ENCODE measurements around the gene ZNF710.
A peak's percentile ranks its signal among the peaks of the same experiment; 100 is the strongest.
"Not testable (repeated sequence)": the region's sequence is repeated elsewhere in the genome, so short reads cannot be mapped to it uniquely, and the experiment has no call there.

Gene ZNF710

DNA sequence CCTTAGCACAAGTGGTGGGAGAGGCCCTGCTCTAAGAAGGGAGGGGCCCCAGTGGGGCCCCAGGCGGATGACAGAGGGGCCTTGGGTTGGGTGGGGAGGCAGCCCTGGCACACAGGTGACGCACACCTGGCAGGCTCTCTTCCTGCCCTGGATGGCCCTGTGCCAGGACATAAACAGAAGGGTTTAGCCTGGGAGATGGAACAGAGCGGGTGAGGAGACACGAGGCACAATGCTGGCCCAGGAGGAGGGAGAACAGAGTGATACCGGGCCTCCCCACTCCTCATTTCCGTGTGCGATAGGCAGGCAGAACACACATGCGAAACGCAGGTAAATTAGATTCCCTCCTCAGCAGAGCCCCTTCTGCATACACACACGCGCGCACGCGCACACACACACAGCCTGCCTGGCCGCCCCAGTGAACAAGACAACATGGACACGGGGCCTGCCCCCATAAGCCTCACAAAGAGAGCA, 61.4 kb downstream of the ZNF710 start:
- no peak for DNase-seq

DNA sequence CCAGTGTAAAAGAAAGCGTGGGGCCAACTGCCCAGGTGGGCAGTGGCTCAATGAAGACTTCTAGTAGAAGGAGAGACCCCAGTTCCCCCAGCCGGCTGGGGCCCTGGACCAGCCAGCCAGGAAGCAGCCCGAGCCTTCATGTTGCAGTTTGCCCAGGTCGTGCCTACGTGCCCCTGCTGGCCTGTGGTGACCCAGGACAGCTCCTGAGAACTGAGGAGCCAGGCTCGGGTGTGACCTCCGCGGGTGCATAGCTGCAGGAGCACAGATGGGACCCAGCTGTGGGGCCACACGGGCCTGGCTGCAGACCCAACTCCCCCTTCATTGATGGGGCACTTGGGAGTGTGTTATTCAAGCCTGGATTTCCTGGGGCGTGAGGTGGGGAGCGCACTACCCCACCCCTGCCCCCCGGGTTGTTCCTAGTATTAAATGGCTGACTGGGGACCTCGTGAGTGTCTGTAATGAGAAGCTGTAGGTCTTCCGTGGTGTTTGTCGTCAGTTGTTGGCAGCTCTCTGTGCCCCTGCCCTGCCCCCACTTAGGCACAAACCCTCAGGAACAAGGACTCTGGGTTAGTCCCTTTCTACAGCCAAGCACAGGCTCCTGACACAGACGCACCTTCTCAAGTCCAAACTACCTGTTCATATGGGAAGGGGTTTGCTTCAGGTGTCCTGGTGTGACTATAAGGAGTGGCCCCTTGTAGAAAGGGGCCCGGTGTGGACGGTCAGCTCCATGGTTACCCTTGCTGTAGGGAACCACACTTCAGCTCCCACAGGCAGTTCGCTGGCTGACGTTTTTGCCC, 62.0 kb downstream of the ZNF710 start:
- DNase-seq, result no peak

DNA sequence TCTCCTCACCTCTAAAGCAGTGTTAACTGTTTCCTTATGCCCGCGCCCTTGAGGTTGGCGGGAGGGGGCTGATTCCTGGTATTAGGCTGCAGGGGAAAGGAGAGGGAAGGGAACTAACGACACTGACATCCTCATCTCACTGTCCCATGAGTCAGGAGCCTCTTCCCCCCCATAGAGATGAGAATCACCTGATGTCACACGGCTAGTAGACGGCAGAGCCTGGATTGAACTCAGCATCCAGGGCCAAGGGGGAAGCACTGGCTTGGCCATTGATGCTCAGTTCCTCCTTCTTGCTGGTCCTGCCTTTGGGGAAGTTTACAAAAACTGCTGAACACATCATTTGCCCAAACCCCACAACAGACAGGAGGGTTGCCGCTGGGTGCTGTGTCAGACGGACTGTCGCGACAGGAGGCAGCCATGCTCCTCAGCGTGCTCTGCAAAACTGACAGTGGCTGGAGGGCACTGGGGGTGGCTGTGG, 62.7 kb downstream of the ZNF710 start:
- no peak for DNase-seq

DNA sequence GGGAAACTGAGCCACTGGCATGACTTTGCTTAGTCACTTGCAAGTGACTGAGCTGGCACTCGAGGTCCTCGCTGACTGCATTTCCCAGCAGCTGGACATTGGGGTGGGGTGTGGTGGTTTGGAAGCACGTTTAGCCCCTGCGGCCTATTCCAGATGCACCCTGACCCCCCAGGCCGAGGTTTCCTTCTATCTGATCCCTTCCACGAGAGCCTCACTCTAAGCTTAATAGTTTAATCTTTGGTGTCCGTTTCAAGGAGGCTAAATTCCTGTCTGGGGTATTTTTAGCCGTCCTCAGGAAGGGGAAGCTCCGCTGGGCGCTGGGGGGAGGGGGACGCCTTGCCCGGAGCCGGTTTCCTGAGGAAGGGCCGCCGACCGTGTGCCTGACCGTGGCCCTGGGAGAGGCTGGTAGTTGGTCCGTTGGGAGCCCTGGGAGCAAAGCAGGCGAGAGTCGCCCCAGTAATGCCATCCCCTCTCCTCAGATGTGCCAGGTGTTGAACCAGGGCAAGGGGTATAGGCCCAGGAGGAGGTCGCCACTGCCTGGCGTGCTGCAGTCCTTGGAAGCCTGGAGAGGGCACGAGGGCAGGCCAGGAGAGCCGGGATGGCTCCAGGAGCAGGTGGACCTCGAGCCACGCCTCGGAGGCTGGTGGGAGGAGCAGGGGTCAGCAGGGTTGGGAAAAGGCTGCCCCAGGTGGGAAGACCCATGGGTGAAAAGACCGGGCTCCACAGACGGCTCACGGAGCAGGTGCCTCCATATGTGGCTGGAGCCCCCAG, 64.0 kb downstream of the ZNF710 start:
- no peak for DNase-seq

DNA sequence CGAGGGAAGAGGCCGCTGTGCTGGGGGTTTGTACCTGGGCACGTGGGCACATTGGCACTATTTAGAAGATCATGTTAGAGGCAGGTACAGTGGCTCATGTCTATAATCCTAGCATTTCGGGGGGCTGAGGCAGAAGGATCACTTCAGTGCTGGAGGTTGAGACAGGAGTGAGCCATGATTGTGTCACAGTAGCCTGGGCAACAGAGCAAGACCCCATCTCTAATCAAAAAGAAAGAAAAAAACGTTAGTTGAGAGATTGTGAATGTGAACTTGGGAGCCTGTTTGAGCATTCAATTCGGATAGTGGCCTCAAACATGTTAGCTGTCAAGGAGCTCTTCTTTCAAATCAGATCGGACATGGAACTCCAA, 64.5 kb downstream of the ZNF710 start:
- no peak for DNase-seq

DNA sequence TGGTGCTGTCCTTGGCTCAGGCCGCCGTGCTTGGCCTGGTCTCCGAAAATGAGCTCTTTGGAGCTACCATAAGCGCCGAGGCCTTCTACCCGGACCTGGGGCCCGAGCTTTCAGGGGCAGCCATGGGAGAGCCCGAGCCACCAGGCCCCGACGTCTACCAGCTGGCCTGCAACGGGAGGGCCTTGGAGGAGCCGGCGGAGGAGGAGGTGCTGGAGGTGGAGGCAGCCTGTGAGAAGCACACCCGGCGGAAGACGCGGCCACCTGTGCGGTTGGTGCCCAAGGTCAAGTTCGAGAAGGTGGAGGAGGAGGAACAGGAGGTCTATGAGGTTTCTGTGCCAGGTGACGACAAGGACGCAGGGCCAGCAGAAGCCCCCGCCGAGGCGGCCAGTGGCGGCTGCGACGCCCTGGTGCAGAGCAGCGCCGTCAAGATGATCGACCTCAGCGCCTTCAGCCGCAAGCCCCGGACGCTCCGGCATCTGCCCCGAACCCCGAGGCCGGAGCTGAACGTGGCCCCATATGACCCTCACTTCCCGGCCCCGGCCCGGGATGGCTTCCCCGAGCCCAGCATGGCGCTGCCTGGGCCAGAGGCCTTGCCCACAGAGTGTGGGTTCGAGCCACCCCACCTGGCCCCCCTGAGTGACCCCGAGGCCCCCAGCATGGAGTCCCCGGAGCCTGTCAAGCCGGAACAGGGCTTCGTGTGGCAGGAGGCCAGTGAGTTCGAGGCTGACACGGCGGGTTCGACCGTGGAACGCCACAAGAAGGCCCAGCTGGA, 66.2 kb downstream of the ZNF710 start:
- DNase-seq, result no peak

DNA sequence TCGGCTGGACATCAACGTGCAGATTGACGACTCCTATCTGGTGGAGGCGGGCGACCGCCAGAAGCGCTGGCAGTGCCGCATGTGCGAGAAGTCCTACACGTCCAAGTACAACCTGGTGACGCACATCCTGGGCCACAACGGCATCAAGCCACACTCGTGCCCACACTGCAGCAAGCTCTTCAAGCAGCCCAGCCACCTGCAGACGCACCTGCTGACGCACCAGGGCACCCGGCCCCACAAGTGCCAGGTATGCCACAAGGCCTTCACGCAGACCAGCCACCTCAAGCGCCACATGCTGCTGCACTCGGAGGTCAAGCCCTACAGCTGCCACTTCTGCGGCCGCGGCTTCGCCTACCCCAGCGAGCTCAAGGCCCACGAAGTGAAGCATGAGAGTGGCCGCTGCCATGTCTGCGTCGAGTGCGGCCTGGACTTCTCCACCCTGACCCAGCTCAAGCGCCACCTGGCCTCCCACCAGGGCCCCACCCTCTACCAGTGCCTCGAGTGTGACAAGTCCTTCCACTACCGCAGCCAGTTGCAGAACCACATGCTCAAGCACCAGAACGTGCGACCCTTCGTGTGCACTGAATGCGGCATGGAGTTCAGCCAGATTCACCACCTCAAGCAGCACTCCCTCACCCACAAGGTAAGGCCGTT, 67.0 kb downstream of the ZNF710 start:
- no peak for DNase-seq

DNA sequence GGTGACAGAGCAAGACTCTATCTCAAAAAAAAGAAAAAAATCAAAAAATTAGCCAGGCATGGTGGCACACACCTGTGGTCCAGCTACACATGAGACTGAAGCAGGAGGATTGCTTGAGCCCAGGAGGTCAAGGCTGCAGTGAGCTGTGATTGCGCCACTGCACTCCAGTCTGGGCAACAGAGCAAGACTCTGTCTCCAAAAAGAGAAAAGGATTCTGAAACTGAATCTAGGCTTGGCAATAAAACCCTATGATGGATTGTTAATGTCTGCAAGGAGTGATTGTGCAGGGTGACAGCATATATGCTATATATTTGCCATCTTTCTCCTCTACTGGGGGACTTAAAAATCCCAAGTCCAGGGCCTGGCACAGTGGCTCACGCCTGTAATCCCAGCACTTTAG, 69.5 kb downstream of the ZNF710 start:
- not testable (repeated sequence) for DNase-seq

DNA sequence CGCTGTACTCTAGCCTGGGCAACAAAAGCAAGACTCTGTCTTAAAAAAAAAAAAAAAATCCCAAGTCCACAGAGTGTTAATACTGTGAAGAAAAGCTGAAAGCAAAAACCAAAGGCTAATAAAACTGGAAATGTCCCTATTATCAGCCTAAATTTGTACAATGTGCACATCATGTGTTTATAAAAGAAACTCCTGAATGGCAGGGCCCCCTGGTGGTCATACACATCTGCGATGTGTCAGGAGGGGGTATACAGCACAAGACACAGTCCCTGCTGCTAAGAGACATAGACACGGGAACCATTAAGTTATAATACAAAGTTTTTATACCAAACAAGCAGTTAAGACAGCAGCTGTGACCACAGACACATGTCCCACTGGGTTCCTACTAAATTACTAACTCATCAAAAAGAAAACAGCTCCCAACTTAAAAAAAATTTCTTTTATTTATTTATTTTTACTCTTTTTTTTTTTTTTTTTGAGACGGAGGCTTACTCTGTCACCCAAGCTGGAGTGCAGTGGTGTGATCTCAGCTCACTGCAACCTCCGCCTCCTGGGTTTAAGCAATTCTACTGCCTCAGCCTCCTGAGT, 70.2 kb downstream of the ZNF710 start:
- DNase-seq, result peak; percentile 83

DNA sequence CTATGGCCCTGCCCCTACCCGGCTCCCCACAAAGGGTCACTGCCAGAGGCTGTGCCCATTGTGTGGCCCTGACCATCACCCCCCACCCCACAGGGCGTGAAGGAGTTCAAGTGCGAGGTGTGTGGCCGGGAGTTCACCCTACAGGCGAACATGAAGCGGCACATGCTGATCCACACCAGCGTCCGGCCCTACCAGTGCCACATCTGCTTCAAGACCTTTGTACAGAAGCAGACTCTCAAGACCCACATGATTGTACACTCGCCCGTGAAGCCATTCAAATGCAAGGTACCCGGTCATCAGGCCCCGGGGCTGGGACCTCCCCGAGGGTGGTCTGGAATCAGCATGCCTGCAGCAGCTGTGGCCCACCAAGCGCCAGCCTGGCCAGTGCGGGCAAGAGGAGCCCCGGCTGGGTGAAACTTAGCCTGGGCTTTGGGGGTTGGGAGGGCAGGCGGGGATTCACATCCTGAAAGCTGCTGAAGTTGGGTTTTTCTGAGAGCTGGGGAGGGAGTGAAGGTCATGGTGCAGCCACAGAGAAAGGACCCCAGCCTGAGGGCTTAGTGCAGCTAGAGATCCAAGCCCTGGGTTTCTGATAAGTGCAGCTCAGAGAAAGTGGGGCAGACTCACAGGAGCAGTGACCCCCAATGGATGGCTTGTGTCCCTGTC, 72.0 kb downstream of the ZNF710 start:
- DNase-seq, result no peak

DNA sequence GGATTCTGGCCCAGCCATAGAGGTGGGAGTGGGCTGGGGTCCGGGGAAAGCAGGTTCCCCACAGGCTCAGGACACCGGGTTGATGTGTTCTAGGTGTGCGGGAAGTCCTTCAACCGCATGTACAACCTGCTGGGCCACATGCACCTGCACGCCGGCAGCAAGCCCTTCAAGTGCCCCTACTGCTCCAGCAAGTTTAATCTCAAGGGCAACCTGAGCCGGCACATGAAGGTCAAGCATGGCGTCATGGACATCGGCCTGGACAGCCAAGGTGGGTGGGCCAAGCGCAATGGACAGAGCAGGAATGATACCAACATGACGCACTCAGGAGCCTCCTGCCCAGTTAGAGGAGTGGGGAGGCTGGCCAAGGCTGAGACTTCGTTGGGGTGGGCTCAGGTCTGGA, 72.9 kb downstream of the ZNF710 start:
- DNase-seq, result no peak

DNA sequence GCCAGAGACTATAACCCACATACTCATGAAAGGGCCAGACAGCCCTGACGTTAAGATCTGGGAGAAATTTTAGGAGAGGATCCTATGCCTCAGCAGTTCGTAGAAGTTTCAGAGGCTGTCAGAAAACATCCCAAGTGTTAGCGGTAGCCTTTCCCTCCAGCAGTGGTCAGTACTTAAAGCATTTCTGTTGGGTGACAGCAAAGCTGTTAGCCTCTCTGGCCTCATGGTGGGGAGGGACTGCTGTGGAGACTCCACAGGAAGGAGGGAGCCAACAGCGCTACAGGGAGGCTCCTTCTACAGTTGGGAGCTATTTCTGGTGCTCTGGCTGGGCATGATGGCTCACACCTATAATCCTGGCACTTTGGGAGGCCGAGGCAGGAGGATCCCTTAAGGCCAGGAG, 73.8 kb downstream of the ZNF710 start:
- no peak for DNase-seq

DNA sequence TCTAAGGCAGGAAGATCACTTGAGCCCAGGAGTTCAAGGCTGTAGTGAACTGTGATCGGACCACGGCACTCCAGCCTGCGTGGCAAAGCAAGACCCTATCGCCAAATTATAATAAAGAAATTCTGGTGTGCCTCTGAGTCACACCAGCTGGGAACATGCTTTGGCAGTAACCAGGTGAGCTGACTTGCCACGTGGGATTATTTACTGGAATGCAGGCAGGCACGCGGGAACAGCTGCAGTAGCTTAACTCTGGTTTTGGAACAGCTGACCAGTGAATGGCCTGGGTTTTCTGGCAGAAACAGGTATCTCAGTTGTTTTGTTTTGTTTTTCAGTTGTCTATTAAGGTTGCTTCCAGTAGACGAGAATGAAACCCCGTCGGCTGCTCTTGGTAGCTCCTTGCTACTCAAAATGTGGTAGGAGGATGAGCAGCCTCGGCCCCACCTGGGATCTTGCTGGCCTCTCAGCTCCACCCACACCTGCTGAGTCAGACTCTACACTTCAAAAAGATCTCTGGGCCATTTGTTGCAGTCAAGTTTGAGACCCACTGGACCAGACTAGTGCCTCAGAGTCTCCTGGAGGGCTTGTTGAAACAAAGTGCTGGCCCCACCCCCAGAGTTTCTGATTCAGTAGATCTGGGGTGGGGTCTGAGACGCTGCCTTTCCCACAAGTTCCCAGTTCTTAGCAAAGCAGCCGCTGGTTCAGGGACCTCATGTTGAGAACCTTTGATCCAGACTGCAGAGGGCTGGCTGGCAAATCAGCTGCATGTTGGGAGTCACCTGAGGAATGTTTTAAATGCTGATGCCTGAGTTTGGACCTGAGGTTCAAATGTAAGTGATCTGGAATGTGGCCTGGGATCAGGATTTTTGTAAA, 74.5 kb downstream of the ZNF710 start:
- no peak for DNase-seq

DNA sequence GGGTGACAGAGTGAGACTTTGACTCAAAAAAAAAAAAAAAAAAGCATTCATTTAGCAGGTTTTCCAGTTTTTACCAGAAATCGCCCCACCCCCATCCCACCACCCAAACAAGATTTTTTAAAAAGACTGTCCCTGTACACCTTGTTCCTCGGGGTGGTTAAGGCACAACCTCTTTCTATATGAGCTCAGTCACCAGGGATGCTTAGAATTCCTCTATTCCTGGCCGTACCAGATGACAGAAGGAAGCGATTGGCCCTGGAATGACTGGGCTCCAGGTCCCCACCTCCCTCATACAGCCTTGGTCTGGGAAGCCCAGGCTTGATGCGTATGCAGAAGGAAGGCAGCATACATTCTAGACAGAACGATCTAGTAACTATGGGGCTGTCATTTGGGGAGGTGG, 75.6 kb downstream of the ZNF710 start:
- DNase-seq, result no peak

DNA sequence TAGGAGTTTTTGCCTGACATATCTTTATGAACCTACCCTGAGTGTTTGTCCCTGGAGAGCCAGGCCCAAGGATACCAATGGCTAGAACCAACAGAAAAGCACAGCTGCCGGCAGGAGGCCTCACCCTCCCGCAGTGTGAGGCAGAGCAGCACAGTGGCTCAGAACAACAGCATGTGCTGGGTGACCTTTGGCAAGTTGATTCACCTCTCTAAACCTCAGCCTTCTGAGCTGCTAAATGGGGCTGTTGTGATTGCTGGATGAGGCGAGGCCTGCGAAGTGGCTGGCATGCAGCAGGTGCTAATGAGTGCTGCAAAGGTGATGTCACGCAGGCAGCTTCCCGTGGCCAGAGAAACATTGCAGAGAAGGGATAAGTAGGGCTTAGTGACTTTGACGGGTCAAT, 77.8 kb downstream of the ZNF710 start:
- DNase-seq, result no peak

DNA sequence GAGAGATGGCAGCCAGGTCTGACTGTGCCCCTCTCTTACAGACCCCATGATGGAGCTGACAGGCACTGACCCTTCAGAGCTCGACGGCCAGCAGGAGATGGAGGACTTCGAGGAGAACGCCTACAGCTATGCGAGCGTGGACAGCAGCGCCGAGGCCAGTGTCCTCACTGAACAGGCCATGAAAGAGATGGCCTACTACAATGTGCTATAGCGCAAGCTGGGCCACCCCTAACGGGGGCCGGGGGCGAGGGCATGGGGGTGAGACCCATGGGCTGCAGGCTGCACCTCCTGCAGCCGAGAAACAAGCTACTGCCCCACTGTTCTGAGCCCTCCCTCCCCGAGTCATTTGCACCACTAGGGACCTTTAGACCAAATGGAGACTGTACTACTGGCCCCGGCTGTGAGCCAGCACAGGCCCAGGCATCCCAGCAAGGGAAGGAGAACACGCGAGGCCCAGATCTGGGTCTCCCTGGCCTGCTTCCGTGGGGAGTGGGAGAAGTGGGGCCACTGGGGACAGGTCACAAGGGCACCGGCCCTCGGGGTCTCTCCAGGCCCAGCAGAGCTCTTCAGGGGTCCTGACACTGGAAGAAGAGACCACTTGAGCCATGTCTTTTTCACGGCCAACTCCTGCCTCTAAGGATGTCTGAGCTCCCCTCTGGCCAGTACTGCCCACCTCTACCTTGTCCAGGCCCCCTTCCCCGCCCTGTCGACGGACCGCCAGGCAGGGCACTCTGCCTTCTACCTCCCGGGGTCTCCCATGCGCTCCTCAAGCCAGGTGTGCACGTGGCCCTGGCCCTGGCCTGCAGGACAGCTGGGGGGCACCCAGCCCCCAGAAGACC, 78.7 kb downstream of the ZNF710 start:
- DNase-seq, result no peak

DNA sequence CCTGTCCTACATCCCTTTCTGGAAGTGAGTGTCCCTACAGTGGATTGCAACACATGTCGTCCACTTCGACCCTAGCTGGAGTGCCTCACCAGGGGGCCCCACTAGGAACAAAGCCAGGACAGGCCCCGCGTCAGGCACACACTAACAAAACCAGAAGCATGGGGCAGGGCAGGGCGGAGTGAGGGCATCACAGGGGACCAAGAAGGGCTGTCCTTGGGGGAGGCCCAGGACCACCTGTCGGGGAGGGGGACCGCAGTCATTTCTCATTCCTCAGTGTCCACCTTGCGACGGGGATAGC, 79.3 kb downstream of the ZNF710 start:
- DNase-seq, result no peak

DNA sequence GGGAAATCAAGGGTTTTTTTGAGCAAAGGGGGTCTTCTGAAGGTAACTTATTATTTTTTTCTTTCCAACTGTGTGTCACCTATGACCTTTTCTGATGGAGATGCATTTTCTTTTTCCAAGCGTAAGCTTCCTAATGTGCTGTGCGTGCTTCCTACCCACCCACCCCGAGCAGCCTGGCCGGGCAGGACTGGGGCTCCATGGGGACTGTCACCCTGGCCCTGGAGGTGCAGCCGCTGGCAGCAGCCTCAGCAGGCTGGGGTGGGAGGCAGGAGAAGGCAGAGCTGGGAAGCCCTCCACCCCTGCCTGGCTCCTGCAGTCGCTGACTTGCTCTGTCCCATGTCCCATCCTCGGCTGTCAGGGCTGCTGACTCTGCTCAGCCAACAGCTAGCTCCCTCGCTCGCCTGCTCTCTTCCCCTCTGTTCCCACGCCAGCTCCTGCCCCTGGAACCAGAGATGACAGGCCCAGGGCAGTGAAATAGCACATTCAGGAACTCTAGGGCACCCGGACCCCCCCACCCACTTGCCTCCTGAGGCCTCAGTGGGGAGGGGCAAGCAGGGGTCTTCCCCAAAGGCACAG, 79.8 kb downstream of the ZNF710 start:
- no peak for DNase-seq

DNA sequence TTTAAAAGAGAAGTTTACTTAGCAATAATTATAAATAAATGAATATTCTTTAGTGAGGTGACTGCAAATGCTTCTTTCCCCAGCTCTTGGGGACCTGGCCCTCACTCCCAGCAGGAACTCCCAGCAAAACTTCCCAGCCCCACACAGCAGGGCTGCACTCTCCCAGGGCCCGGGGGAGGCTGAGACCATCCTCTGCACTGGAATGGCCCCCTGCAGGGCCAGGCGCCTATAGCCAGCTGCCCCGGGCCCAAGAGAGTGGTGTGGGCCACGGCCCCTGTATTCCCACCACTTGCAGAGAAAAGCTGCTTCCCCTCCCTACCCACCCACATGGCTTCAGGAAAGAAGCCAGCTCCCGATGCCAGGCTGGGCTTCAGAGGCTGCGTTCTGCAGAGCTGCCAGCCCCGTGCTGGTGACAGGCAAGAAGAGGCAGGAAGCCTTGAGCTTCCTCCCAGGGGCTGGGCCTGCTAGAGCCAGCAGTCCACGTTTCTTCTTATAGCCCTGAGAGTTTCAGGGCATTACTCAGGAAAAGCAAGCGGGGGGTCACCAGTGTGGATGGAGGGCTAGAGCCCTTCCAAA, 81.1 kb downstream of the ZNF710 start:
- no peak for DNase-seq

All from fibroblast of skin of back (primary cell).